T follicular helper cell (primary cell): ENCODE measurements around the gene DMD.
"Not testable (repeated sequence)": the region's sequence is repeated elsewhere in the genome, so short reads cannot be mapped to it uniquely, and the experiment has no call there.

Experiments used
- DNase-seq: peaks from one replicate; pipeline ENCODE4 v3.0.0-alpha.2; 2020; ENCODE audit warnings: low read depth

The DMD gene

DNA sequence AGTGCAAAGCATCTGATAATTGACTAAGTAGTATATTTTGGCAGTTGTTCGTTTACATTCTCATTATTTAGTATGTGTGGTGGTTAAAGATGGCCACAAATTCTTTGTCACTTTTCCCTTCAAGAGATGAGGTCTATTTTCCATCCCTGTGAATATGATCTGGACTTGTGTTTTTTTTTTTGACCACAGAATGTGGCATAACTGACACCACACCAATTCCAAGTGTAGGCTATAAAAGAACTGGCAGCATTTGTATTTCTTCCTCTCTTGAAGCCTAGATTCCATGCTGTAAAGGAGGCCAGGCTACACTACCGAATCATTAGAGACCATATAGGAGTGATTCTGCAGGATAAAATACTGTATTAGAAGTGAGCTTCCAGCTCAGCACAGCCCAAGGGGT lies 596.6 kb downstream of the DMD start:
- DNase-seq = no peak

GRCh38 chrX:32599156-32599555 lies 612.2 kb downstream of the DMD start:
- no peak for DNase-seq

- DNase-seq = no peak
Measured at GRCh38 chrX:32598707-32599106, 612.6 kb downstream of the DMD start.

GRCh38 chrX:32597777-32598176 lies 613.6 kb downstream of the DMD start:
- no peak for DNase-seq

DNA sequence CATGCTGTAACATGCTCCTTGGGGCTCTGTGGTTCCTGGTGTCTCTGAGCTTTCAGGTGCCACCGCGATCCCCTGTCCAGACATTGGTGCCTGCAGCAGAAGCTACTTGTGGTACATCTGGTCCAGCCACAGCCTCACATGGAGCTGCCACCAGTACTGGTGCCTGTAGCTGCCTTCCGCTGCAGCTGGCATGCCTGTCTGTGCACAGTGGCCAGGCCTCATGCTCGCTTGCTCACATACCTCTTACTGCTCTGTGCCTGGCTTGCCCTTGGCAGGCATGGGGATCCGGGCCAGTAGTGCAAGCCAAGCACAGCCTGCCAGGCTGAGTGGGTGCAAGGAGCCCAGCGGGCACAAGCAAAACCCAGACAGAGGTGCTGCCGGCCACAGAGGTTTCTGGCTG lies 618.6 kb downstream of the DMD start:
- DNase-seq = no peak

- DNase-seq = no peak
Measured at GRCh38 chrX:32591589-32591988, 619.8 kb downstream of the DMD start.

DNA sequence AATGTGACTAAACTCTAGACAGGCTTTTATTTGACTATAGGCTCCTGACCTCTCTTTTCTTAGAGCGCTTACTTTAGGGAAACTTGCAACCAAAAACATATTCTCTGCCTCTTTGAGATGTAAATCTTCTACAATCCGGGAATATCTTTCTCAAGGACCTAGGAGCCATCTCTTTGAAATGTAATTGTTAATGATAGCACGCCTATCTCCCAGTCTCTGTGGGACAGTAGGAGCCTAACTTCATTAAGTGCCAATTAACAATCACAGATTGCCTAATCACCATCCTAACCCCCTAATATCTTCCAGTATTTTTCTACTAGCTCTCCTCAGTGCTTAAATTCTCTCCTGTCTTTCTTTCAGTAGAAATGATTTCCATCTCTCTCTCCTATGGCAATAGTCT lies 628.6 kb downstream of the DMD start:
- DNase-seq = no peak

- no peak for DNase-seq
Measured at GRCh38 chrX:32576885-32577284, 634.5 kb downstream of the DMD start.

- DNase-seq = no peak
Measured at GRCh38 chrX:32572644-32573043, 638.7 kb downstream of the DMD start.

GRCh38 chrX:32571579-32571978 lies 639.8 kb downstream of the DMD start:
- no peak for DNase-seq

DNA sequence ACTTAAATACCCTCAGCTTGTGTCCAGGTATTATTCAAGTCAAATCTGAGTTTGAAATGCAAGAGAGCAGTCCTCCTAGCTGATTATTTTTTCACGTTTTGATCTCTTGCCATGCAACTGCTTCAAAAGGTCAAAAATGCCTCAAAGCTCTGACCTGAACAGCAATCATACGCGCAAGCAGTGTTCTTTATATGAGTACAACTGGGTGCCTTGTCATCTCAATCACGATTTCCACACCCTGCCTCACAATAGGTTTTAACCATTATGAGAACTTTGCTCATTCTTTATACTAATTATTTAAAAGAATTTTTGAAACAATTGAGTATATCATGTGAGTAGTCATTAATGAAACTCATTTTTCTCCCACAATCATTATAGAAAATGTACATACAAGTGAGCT lies 649.1 kb downstream of the DMD start:
- DNase-seq = no peak

- DNase-seq = no peak
Measured at GRCh38 chrX:32545101-32545500, 666.2 kb downstream of the DMD start.

DNA sequence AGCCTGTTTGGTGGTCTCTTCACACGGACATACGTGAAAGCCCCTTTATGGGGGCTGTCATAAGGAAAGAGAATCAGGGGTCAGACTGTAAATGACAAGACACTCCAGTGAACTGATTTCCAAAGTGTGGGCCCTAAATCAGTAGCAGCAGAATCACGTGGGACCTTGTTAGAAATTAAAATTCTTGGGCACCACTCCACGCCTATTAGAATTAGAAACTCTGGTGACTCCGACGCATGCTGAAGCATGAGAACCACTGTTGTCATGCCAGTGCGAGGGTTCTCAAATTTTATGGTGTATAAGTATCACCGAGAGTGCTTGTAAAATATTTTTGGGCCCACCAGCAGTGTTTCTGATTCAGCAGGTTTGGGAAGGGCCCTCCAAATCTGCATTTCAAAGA lies 672.8 kb downstream of the DMD start:
- DNase-seq = no peak

- no peak for DNase-seq
Measured at GRCh38 chrX:32533848-32534247, 677.5 kb downstream of the DMD start.

- no peak for DNase-seq
Measured at GRCh38 chrX:32532262-32532661, 679.1 kb downstream of the DMD start.

DNA sequence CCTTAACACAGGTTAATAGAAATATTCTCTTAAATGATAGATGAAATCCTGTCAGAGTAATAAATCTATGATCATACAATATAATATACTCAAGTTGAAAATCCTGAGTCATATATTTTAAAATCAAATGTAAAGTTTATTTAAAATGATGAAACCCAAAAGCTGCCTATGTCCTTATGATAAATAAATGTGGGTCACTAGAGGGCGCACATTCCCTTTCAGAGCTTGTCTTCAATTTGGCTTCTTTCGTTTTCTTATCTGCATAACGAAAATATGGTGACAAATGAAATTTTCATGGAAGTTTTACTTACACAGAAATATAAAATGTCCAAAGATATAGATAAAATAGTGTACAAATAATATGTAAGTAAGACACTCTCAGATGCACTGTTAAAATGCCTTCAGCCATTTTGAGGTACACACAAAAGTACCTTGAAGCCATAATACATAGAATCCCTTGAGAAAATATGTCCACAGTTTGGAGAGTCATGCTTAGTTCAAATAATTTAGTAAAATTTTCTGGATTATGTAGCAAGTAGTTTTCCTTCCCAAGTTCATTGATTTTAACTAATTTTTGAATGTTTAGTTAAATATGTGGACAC lies 680.4 kb downstream of the DMD start:
- DNase-seq = no peak

DNA sequence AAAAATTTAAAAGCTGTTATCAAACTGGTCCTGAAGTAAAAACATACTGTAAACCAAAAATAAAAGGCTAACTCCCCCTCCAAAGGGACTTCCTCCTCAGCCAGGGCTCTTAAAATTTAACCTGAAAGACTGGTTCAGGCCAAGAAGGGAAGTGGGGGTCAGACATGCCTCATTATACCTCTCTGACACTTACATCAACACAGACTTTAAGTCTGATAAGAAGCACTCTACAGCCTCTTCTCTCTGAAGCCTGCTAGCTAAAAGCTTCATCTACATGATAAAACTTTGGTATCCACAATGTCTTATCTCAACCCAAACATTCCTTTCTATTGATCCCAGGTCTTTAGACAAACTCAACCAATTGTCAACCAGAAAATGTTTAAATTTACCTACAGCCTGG lies 682.9 kb downstream of the DMD start:
- DNase-seq = not testable (repeated sequence)

GRCh38 chrX:32525234-32525633 lies 686.1 kb downstream of the DMD start:
- no peak for DNase-seq

DNA sequence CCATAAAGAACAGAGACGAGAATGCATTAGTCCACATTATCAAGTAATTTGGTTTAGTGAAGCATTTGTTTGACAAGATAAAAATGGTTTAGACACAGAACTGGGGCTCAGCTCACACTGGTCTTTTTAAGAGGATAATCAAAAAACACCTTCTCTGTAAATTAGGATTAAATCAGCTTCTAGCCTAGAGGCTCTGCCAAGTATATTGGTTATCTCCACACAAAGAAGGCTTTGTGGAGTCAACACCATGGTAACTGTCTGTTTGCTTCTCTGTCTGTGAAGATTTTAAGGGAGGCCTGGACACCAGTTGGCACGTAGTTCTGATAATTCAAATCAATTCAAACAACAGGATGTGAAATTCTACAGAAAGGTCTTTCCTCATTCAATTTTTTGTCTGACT lies 687.0 kb downstream of the DMD start:
- no peak for DNase-seq

DNA sequence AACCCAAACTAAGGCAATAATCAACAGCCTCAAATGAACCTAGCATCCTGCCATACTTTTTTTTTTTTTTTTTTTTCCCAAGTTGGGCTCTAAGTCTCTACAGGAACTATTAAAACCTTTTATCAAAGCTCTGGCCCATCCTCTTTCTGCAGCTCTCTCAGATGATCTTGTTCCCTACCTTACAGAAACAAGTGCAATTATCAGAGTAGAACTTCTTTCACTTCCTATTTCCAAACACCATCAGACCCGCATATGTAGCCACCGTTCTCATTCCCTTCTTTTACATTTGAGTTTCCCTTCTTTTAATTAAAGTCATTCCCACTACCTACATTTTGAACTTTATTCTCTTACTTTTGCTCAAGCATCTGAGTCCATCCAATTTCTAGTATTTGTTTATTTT lies 690.6 kb downstream of the DMD start:
- no peak for DNase-seq

- no peak for DNase-seq
Measured at GRCh38 chrX:32514986-32515385, 696.4 kb downstream of the DMD start.

GRCh38 chrX:32501606-32502005 lies 709.7 kb downstream of the DMD start:
- no peak for DNase-seq

DNA sequence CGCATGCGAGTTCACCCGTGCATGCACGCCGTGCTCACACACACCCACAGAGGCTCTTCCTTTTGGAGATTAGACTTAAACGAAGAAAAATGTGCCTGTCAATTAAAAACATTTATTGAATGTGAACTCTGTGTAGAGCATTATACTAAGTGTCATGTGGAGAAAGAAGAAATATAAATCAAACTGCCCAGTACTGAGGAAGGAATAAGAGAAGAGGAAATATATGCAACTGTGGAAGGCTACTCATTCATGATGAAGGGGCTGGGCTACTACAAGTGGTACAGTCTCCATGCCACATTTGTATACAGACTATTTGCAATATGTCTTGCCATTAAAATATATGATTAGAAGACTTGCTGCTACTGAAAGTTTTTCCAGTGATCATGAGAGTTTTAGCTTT lies 714.7 kb downstream of the DMD start:
- no peak for DNase-seq

DNA sequence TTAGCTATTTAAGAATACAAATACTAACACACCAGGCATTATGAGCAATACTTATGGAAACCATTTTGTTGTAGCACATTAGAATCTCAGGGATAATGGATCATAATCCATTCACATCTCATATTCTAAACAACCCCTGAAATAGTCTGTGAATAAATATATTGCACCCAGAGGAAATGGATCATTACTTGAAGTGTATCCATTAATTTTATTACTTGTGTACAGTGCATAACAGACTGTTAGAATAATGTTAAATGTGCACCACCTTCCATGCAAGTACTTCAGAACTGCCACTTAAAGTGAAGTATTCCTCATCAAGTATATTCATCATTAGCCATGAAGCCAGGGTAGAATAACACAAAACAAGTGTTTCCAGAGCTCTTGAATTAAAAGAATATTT lies 715.5 kb downstream of the DMD start:
- no peak for DNase-seq

DNA sequence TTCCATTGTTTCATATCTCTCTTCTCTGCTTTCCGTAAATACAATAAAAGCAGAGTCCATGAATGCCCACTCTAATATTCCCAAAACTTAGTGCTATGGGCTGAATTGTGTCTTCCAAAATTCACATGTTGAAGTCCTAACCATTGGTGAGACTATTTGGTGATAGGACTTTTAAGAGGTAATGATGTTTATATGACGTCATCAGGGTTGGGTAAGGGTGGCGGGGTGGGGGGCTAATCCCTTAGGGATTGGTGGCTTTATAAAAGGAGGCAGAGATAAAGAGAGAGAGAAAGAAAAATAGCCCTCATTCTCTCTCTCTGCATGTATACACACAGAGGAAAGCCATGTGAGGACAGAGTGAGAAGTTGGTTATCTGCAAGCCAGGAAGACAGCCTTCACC lies 722.2 kb downstream of the DMD start:
- no peak for DNase-seq
